Neuronal stem cell (in vitro differentiated cells): ENCODE measurements around the gene MANEAL. TPM values are rescaled to one million over a fixed set of nuclear protein-coding genes. Genes with fewer than 3 reads are reported as not detected.

Experiments used
- DNase-seq: peaks from one replicate; pipeline ENCODE4 v3.0.0-alpha.2; 2013; ENCODE audit warnings: low spot score
- H2AFZ ChIP-seq: one replicate; pipeline ENCODE4 v1.6.1; 2013; ENCODE audit warnings: mild to moderate bottlenecking, low read length, inconsistent platforms
- H2AK5ac ChIP-seq: 2 replicates; pipeline ENCODE4 v1.6.1; 2013; ENCODE audit warnings: low read depth, mild to moderate bottlenecking, inconsistent platforms, low read length, moderate library complexity, mixed read lengths
- H2BK120ac ChIP-seq: 2 replicates; pipeline ENCODE4 v1.6.1; 2013; ENCODE audit warnings: low read depth, mild to moderate bottlenecking, inconsistent platforms, low read length, moderate library complexity, mixed read lengths
- H2BK12ac ChIP-seq: one replicate; pipeline ENCODE4 v1.6.1; 2013; ENCODE audit warnings: low read length, inconsistent platforms
- H2BK15ac ChIP-seq: 2 replicates; pipeline ENCODE4 v1.6.1; 2013; ENCODE audit warnings: mild to moderate bottlenecking, low read length, inconsistent platforms, mixed read lengths
- H2BK5ac ChIP-seq: one replicate; pipeline ENCODE4 v1.6.1; 2013; ENCODE audit warnings: inconsistent platforms, mild to moderate bottlenecking, low read length, moderate library complexity
- H3K14ac ChIP-seq: one replicate; pipeline ENCODE4 v1.6.1; 2013; ENCODE audit warnings: low read length, inconsistent platforms
- H3K18ac ChIP-seq: 2 replicates; pipeline ENCODE4 v1.6.1; 2013; ENCODE audit warnings: low read length, inconsistent platforms
- H3K23ac ChIP-seq: 2 replicates; pipeline ENCODE4 v1.6.1; 2013; ENCODE audit warnings: low read depth, mild to moderate bottlenecking, mixed read lengths, low read length, inconsistent platforms; ENCODE audit not compliant: poor library complexity
- H3K27ac ChIP-seq: replicated peaks from 3 replicates; pipeline ENCODE4 v1.5.1; 2013; ENCODE audit warnings: low read length, inconsistent platforms
- H3K27me3 ChIP-seq, 3 experiments: 2 replicates each; pipeline ENCODE4 v1.6.1; 2013; ENCODE audit warnings: low read length in 3 of 3, mild to moderate bottlenecking in 2 of 3, inconsistent platforms in 1 of 3, low read depth in 1 of 3, mixed read lengths in 1 of 3, moderate library complexity in 1 of 3; ENCODE audit not compliant: control insufficient read depth in 3 of 3, insufficient read depth in 3 of 3
- H3K36me3 ChIP-seq, 2 donors: replicated peaks in 1 of 2; 2 replicates each; pipeline ENCODE4 v1.6.1; 2013; ENCODE audit warnings: low read length in 2 of 2; ENCODE audit not compliant: control insufficient read depth in 2 of 2, insufficient read depth in 2 of 2
- H3K4ac ChIP-seq: 2 replicates; pipeline ENCODE4 v1.6.1; 2013; ENCODE audit warnings: inconsistent platforms, mild to moderate bottlenecking, low read length, moderate library complexity
- H3K4me1 ChIP-seq, 2 donors: 1 replicate in 1 of 2; 2 replicates in 1 of 2; pipeline ENCODE4 v1.6.1; 2013; ENCODE audit warnings: low read length in 2 of 2, low read depth in 1 of 2; ENCODE audit not compliant: control insufficient read depth in 2 of 2, insufficient read depth in 1 of 2
- H3K4me2 ChIP-seq: one replicate; pipeline ENCODE4 v1.6.1; 2013; ENCODE audit warnings: mild to moderate bottlenecking, low read length, inconsistent platforms; ENCODE audit not compliant: insufficient read depth, poor library complexity, severe bottlenecking
- H3K4me3 ChIP-seq, 2 donors: 2 replicates each; pipeline ENCODE4 v1.5.1; 2013; ENCODE audit warnings: low read length in 2 of 2, mild to moderate bottlenecking in 2 of 2, inconsistent platforms in 1 of 2, moderate library complexity in 1 of 2
- H3K79me1 ChIP-seq: one replicate; pipeline ENCODE4 v1.6.1; 2013; ENCODE audit warnings: low read depth, mild to moderate bottlenecking, inconsistent platforms, low read length, moderate library complexity
- H3K9ac ChIP-seq: one replicate; pipeline ENCODE4 v1.6.1; 2013; ENCODE audit warnings: mild to moderate bottlenecking, low read depth, low read length, inconsistent platforms; ENCODE audit not compliant: poor library complexity
- H3K9me3 ChIP-seq, 2 donors: replicated peaks in 1 of 2; 2 replicates each; pipeline versions ENCODE3 to v1.6.1; 2013; ENCODE audit warnings: low read length in 2 of 2, mild to moderate bottlenecking in 2 of 2, inconsistent platforms in 1 of 2, low read depth in 1 of 2, mixed read lengths in 1 of 2, moderate library complexity in 1 of 2; ENCODE audit not compliant: control insufficient read depth in 2 of 2, insufficient read depth in 1 of 2
- H4K8ac ChIP-seq: one replicate; pipeline ENCODE4 v1.6.1; 2013; ENCODE audit warnings: low read depth, mild to moderate bottlenecking, inconsistent platforms, low read length, moderate library complexity
- H4K91ac ChIP-seq: one replicate; pipeline ENCODE4 v1.6.1; 2013; ENCODE audit warnings: low read length, low read depth, mild to moderate bottlenecking, inconsistent platforms; ENCODE audit not compliant: poor library complexity
- WGBS, 2 donors: extraction: QIAGEN DNeasy Blood & Tissue Kit; methylation state at CpG; one replicate each; pipeline ENCODE4 v1.1.7; 2013; ENCODE audit warnings: missing lambda C conversion rate in 2 of 2, mixed read lengths in 1 of 2; ENCODE audit not compliant: insufficient read length in 2 of 2, insufficient replicate concordance in 1 of 2; ENCODE audit errors: extremely low coverage in 2 of 2; 5-methylcytosine and 5-hydroxymethylcytosine counted together
- polyA plus RNA-seq, 2 experiments: library from polyadenylated mRNA; stranded (reverse); fragments of 200-250 nt; gene quantifications; one replicate each; pipeline ENCODE4 v1.2.3, GENCODE V29; 2013

The MANEAL gene
- 0.39 TPM for polyA plus RNA-seq (2013, experiment 1 of 2)
- polyA plus RNA-seq (2013, experiment 2 of 2): 0.48 TPM

DNA sequence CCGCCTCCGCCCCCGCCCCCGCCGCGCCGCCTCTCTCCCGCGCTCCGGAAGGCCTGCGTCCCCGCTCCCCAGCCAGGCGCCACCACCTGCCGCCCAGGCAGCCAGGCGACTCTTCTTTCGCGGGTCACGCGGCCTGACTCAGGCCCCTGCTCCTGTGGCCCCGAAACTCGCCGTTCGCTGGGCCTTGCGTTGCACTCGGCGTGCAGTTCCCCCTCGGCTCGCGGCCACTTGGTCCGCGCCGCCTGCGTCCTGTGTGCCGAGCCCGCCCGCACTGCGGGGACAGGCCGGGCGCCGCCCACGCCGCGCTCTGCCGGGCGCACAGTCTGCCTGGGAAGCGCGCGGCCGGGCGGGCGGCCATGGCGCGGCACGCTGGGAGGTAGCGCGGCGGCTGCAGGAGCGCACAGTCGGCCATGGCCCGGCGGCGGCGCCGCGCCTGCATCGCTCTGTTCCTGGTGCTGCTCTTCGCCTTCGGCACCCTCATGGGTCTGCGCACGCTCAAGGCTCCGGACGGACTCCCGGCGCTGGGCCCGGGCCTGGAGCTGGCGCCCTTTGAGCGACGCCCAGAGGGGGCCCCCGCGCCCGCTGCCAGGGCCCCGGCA is at the start of gene MANEAL:
Gene MANEAL, plus strand, starts transcription at position 75 of the 599 bp plus-strand sequence. Its CDS starts 336 bp downstream, at position 411.
- Histone ChIP-seq H3K9ac (peak within 1 kb of the TSS; percentile 87), H3K23ac (peak within 1 kb of the TSS; percentile 82), H2AFZ (peak within 1 kb of the TSS; percentile 100), H3K18ac (peak within 1 kb of the TSS; percentile 62), H2BK5ac (no peak within 1 kb of the TSS), H3K4ac (no peak within 1 kb of the TSS), H3K4me2 (peak within 1 kb of the TSS; percentile 98), H3K14ac (peak within 1 kb of the TSS; percentile 42), H3K27ac (no peak within 1 kb of the TSS), H3K27me3 (peaks cover 6 to 41% (median 15%) of the 10 kb centered on the region in 3 experiments), H4K91ac (no peak within 1 kb of the TSS), H2BK15ac (no peak within 1 kb of the TSS), H2BK12ac (no peak within 1 kb of the TSS), H3K79me1 (no peaks in the 10 kb centered on the region), H3K4me3 (peak within 1 kb of the TSS; percentile 83 to 86), H2BK120ac (no peak within 1 kb of the TSS), H4K8ac (no peak within 1 kb of the TSS), H3K36me3 (peaks cover 0 to 22% of the 10 kb centered on the region in 2 donors), H3K9me3 (no peaks in the 10 kb centered on the region), H3K4me1 (peaks cover 0 to 6% of the 10 kb centered on the region in 2 donors), H2AK5ac (no peak within 1 kb of the TSS)
- no CpG with 5 or more reads among the region's 82 CpGs for WGBS, 2 donors
- DNase-seq: peak; percentile 51

DNA sequence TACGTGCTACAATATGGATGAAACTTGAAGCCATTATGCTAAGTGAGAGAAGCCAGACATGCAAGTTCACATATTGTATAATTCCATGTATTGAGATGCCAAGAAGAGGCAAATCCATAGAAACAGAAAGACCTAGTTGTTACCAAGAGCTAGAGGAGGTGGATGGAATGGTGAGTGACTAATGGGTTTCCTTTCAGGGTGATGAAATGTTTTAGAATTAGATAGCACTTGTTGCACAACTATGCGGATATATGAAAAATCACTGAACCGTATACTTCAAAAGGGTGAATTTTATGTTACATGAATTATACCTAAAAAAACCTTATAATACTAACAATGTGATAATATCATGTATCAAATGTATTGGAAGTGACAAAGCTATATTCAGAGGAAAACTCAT is 46.8 kb upstream of the MANEAL start:
- Histone ChIP-seq H3K23ac (no peak overlapping the region), H2AK5ac (no peak overlapping the region), H3K4me1 (no peaks in the 10 kb centered on the region), H3K9ac (no peak overlapping the region), H2AFZ (no peak overlapping the region), H3K27ac (no peak overlapping the region), H3K27me3 (peaks cover 0 to 29% (median 6%) of the 10 kb centered on the region in 3 experiments), H3K14ac (no peak overlapping the region), H2BK120ac (no peak overlapping the region), H4K91ac (no peak overlapping the region), H3K79me1 (no peaks in the 10 kb centered on the region), H2BK5ac (no peak overlapping the region), H3K36me3 (no peaks in the 10 kb centered on the region), H3K4ac (no peak overlapping the region), H3K4me3 (no peak overlapping the region), H3K4me2 (no peak overlapping the region), H3K18ac (no peak overlapping the region), H3K9me3 (peaks cover 0 to 2% of the 10 kb centered on the region in 2 donors), H4K8ac (no peak overlapping the region), H2BK15ac (no peak overlapping the region), H2BK12ac (no peak overlapping the region)
- no peak for DNase-seq
- no CpG with 5 or more reads among the region's 3 CpGs for WGBS, 2 donors

DNA sequence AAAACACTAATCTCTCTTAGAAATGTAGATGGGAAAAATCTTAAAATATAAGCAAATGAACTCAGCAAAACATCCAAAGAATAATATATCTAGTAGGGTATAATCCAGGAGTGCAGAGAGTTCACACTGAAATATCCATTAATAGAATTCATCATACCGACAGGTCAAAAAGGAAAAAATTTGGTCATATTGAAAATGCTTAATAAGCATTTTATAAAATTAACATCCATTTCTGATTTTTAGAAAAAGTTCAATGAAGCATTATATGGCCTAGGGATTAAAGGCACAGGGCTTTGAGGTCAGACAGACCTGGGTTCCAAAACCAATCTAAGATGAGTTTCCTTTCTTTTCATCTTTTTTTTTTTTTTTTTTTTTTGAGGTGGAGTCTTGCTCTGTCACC is 45.1 kb upstream of the MANEAL start:
- H3K79me1 ChIP-seq: no peaks in the 10 kb centered on the region
- H2BK5ac ChIP-seq: no peak overlapping the region
- H3K4me1 ChIP-seq: peaks cover 0 to 2% of the 10 kb centered on the region in 2 donors
- peaks cover 7 to 38% (median 22%) of the 10 kb centered on the region in 3 experiments for H3K27me3 ChIP-seq
- no peak overlapping the region for H3K23ac ChIP-seq
- DNase-seq: no peak
- H3K14ac ChIP-seq: no peak overlapping the region
- no CpG with 5 or more reads among the region's 1 CpG for whole genome bisulfite sequencing, 2 donors
- H3K18ac ChIP-seq: no peak overlapping the region
- H3K4me3 ChIP-seq: no peak overlapping the region
- no peak overlapping the region for H3K27ac ChIP-seq
- no peak overlapping the region for H2AK5ac ChIP-seq
- H2AFZ ChIP-seq: no peak overlapping the region
- no peak overlapping the region for H2BK120ac ChIP-seq
- peaks cover 0 to 2% of the 10 kb centered on the region in 2 donors for H3K9me3 ChIP-seq
- H3K36me3 ChIP-seq: no peaks in the 10 kb centered on the region
- H2BK15ac ChIP-seq: no peak overlapping the region
- H3K4ac ChIP-seq: no peak overlapping the region
- no peak overlapping the region for H3K9ac ChIP-seq
- H2BK12ac ChIP-seq: no peak overlapping the region
- no peak overlapping the region for H4K91ac ChIP-seq
- no peak overlapping the region for H3K4me2 ChIP-seq
- no peak overlapping the region for H4K8ac ChIP-seq

GRCh38 chr1:37752213-37752582 is 41.4 kb upstream of the MANEAL start:
- Histone ChIP-seq H4K91ac (no peak overlapping the region), H2AK5ac (no peak overlapping the region), H2AFZ (peak overlapping the region; percentile 45), H2BK5ac (no peak overlapping the region), H3K18ac (peak overlapping the region; percentile 38), H3K27ac (no peak overlapping the region), H4K8ac (no peak overlapping the region), H3K79me1 (no peaks in the 10 kb centered on the region), H3K23ac (peak overlapping the region; percentile 73), H3K14ac (no peak overlapping the region), H3K27me3 (peaks cover 16 to 74% (median 55%) of the 10 kb centered on the region in 3 experiments), H3K9ac (no peak overlapping the region), H3K4me2 (peak overlapping the region; percentile 86), H3K4ac (no peak overlapping the region), H3K36me3 (no peaks in the 10 kb centered on the region), H2BK12ac (no peak overlapping the region), H3K9me3 (no peaks in the 10 kb centered on the region), H2BK15ac (no peak overlapping the region), H2BK120ac (no peak overlapping the region), H3K4me3 (peak overlapping the region; percentile 20 to 54), H3K4me1 (peaks cover 0 to 2% of the 10 kb centered on the region in 2 donors)
- WGBS, 2 donors: no CpG with 5 or more reads among the region's 11 CpGs
- DNase-seq: no peak
